H1 (cell line): ENCODE data around the gene SH2B3. TPM values are rescaled to one million over a fixed set of nuclear protein-coding genes. Genes with fewer than 3 reads are reported as not detected.
A peak's percentile ranks its signal among the peaks of the same experiment; 100 is the strongest.

Experiments used
- CTCF ChIA-PET: fragments of 300-600 bp; sonication (Branson Sonifier 250); formaldehyde crosslinking; loops from one replicate; lab custom pipeline; 2021; ENCODE audit not compliant: partially characterized antibody; lab: Charles Lee
- POLR2A ChIA-PET: fragments of 300-600 bp; sonication (Branson Sonifier 250); formaldehyde crosslinking; loops from one replicate; lab custom pipeline; 2021; ENCODE audit warnings: inconsistent platforms; ENCODE audit not compliant: partially characterized antibody; lab: Charles Lee
- DNase-seq, 2 experiments: peaks; one replicate each; pipeline versions ENCODE4 v3.0.0 to v3.0.0-alpha.2; 2010 to 2022; ENCODE audit warnings: low spot score in 2 of 2, low read depth in 1 of 2, mixed read lengths in 1 of 2
- FAIRE-seq: peaks from 2 replicates; lab custom pipeline; 2011; peaks lifted over from hg19 to GRCh38; lab: Jason Lieb, UNC
- H2AFZ ChIP-seq: 2 replicates; pipeline ENCODE4 v1.8.1; 2012; ENCODE audit warnings: low read length, inconsistent platforms
- H2AK5ac ChIP-seq: 2 replicates; pipeline ENCODE4 v1.6.1; 2013; ENCODE audit warnings: low read depth, low read length
- H2BK120ac ChIP-seq: replicated peaks from 2 replicates; pipeline ENCODE3; 2013; ENCODE audit warnings: low read depth, low read length, inconsistent platforms
- H2BK12ac ChIP-seq: 2 replicates; pipeline ENCODE4 v1.6.1; 2013; ENCODE audit warnings: low read depth, low read length
- H2BK15ac ChIP-seq: 2 replicates; pipeline ENCODE4 v1.6.1; 2013; ENCODE audit warnings: low read length
- H2BK20ac ChIP-seq: 2 replicates; pipeline ENCODE4 v1.6.1; 2013; ENCODE audit warnings: low read length
- H2BK5ac ChIP-seq: 2 replicates; pipeline ENCODE4 v1.6.1; 2013; ENCODE audit warnings: low read depth, low read length
- H3K14ac ChIP-seq: 2 replicates; pipeline ENCODE4 v1.6.1; 2013; ENCODE audit warnings: inconsistent platforms; ENCODE audit not compliant: insufficient read length
- H3K18ac ChIP-seq: 2 replicates; pipeline ENCODE4 v1.6.1; 2013; ENCODE audit warnings: low read length; ENCODE audit errors: extremely low read depth
- H3K23ac ChIP-seq: 2 replicates; pipeline ENCODE4 v1.6.1; 2013; ENCODE audit warnings: inconsistent platforms; ENCODE audit not compliant: insufficient read length
- H3K23me2 ChIP-seq: 2 replicates; pipeline ENCODE4 v1.6.1; 2013; ENCODE audit warnings: low read depth, low read length
- H3K27ac ChIP-seq: 2 replicates; pipeline ENCODE4 v1.6.1; 2011; ENCODE audit warnings: low read depth, low read length, inconsistent platforms
- H3K27me3 ChIP-seq, 4 experiments: replicated peaks in 1 of 4; 1 replicate in 1 of 4; 2 replicates in 3 of 4; pipeline versions ENCODE4 v1.6.1 to v1.8.1; 2011 to 2013; ENCODE audit warnings: low read length in 3 of 4, mild to moderate bottlenecking in 3 of 4, inconsistent platforms in 2 of 4, mixed read lengths in 2 of 4, moderate library complexity in 1 of 4; ENCODE audit not compliant: control insufficient read depth in 3 of 4, insufficient read depth in 3 of 4; ENCODE audit errors: extremely low read depth in 1 of 4
- H3K36me3 ChIP-seq, 4 experiments: 2 replicates each; pipeline versions ENCODE4 v1.6.1 to v1.8.1; 2011 to 2013; ENCODE audit warnings: mild to moderate bottlenecking in 4 of 4, low read length in 3 of 4, moderate library complexity in 2 of 4, control low read depth in 1 of 4, inconsistent platforms in 1 of 4; ENCODE audit not compliant: insufficient read depth in 4 of 4, control insufficient read depth in 2 of 4
- H3K4ac ChIP-seq: replicated peaks from 2 replicates; pipeline ENCODE3; 2013; ENCODE audit warnings: low read length, low read depth, mixed read lengths, inconsistent platforms; ENCODE audit not compliant: insufficient read length
- H3K4me1 ChIP-seq, 4 experiments: replicated peaks in 1 of 4; 1 replicate in 1 of 4; 2 replicates in 3 of 4; pipeline versions ENCODE4 v1.6.1 to v1.8.1; 2011 to 2013; ENCODE audit warnings: low read length in 3 of 4, inconsistent platforms in 2 of 4, mixed read lengths in 1 of 4; ENCODE audit not compliant: insufficient read depth in 4 of 4, control insufficient read depth in 3 of 4
- H3K4me2 ChIP-seq, 2 experiments: 2 replicates each; pipeline versions ENCODE4 v1.6.1 to v1.8.1; 2011 to 2013; ENCODE audit warnings: low read depth in 2 of 2, low read length in 2 of 2, control low read depth in 1 of 2, inconsistent platforms in 1 of 2, mild to moderate bottlenecking in 1 of 2; ENCODE audit not compliant: insufficient read depth in 1 of 2
- H3K4me3 ChIP-seq, 4 experiments: fragments of 200-600, 300-600 bp in 1 of 4; sonication (generic), shearing (Covaris generic), sonication (Bioruptor Twin) in 1 of 4; 2 replicates each; pipeline versions ENCODE4 v1.5.1 to v1.8.1; 2011 to 2016; ENCODE audit warnings: low read length in 4 of 4, low read depth in 3 of 4, control low read depth in 2 of 4, inconsistent platforms in 2 of 4, mild to moderate bottlenecking in 2 of 4, mixed read lengths in 1 of 4, moderate library complexity in 1 of 4; ENCODE audit not compliant: insufficient read depth in 2 of 4; ENCODE audit errors: extremely low read depth in 1 of 4
- H3K56ac ChIP-seq: replicated peaks from 2 replicates; pipeline ENCODE3; 2013; ENCODE audit warnings: low read depth, mild to moderate bottlenecking, mixed read lengths, low read length, inconsistent platforms; ENCODE audit not compliant: insufficient read length
- H3K79me1 ChIP-seq: 2 replicates; pipeline ENCODE4 v1.6.1; 2013; ENCODE audit warnings: low read depth, low read length, control low read depth
- H3K79me2 ChIP-seq, 2 experiments: 2 replicates each; pipeline versions ENCODE4 v1.6.1 to v1.8.1; 2012 to 2013; ENCODE audit warnings: low read length in 2 of 2, mild to moderate bottlenecking in 2 of 2, inconsistent platforms in 1 of 2; ENCODE audit not compliant: insufficient read depth in 2 of 2, control insufficient read depth in 1 of 2
- H3K9ac ChIP-seq, 4 experiments: replicated peaks in 1 of 4; 1 replicate in 1 of 4; 2 replicates in 3 of 4; pipeline versions ENCODE4 v1.6.1 to v1.8.1; 2011 to 2013; ENCODE audit warnings: low read depth in 3 of 4, low read length in 3 of 4, control low read depth in 2 of 4, mild to moderate bottlenecking in 2 of 4, moderate library complexity in 2 of 4, inconsistent platforms in 1 of 4; ENCODE audit errors: extremely low read depth in 1 of 4
- H3K9me3 ChIP-seq, 2 experiments: 2 replicates each; pipeline versions ENCODE4 v1.6.1 to v1.8.1; 2012 to 2013; ENCODE audit warnings: mild to moderate bottlenecking in 2 of 2, moderate library complexity in 2 of 2, control low read depth in 1 of 2, inconsistent platforms in 1 of 2, low read depth in 1 of 2, low read length in 1 of 2, mixed read lengths in 1 of 2; ENCODE audit not compliant: insufficient read depth in 2 of 2
- H4K20me1 ChIP-seq, 2 experiments: replicated peaks in 1 of 2; 2 replicates each; pipeline versions ENCODE3 to v1.8.1; 2011 to 2013; ENCODE audit warnings: inconsistent platforms in 2 of 2, low read length in 2 of 2, mild to moderate bottlenecking in 1 of 2; ENCODE audit not compliant: insufficient read depth in 2 of 2, control insufficient read depth in 1 of 2
- H4K5ac ChIP-seq: 2 replicates; pipeline ENCODE4 v1.6.1; 2013; ENCODE audit warnings: low read length, low read depth, mixed read lengths, inconsistent platforms; ENCODE audit not compliant: insufficient read length
- H4K8ac ChIP-seq: 2 replicates; pipeline ENCODE4 v1.8.0; 2013; ENCODE audit warnings: mild to moderate bottlenecking, moderate library complexity, low read length, inconsistent platforms; ENCODE audit not compliant: insufficient read depth; ENCODE audit errors: extremely low read depth
- H4K91ac ChIP-seq: replicated peaks from 2 replicates; pipeline ENCODE3; 2013; ENCODE audit warnings: low read length, mixed read lengths, inconsistent platforms; ENCODE audit not compliant: insufficient read length
- ASH2L ChIP-seq: fragments of 200-600, 300-600 bp; sonication (generic); IDR thresholded peaks from one replicate; pipeline ENCODE4 v1.7.1; 2017; ENCODE audit warnings: low read length
- CBX5 ChIP-seq: fragments of 300-800, 300-1000 bp; sonication (generic); IDR thresholded peaks from 2 replicates; pipeline ENCODE4 v1.7.1; 2016; ENCODE audit warnings: antibody characterized with exemption, low read length, low read depth
- EZH2 ChIP-seq: fragments of 200-600 bp; sonication (generic); IDR thresholded peaks from 2 replicates; pipeline ENCODE4 v1.7.1; 2012; ENCODE audit warnings: low read depth, mild to moderate bottlenecking, moderate library complexity, low read length, inconsistent platforms; ENCODE audit not compliant: severe bottlenecking
- KDM4A ChIP-seq: IDR thresholded peaks from one replicate; pipeline ENCODE4 v1.7.1; 2012; ENCODE audit warnings: low read depth, mild to moderate bottlenecking, moderate library complexity, low read length, inconsistent platforms; ENCODE audit not compliant: severe bottlenecking
- MAFK ChIP-seq: IDR thresholded peaks from 2 replicates; pipeline ENCODE4 v1.6.1; 2012; ENCODE audit warnings: low read depth, mild to moderate bottlenecking, improper control_type of control experiment, low read length
- POU5F1 ChIP-seq: IDR thresholded peaks from 2 replicates; pipeline ENCODE4 v1.6.1; 2011; ENCODE audit warnings: low read depth, mild to moderate bottlenecking, low read length, moderate library complexity
- RBBP5 ChIP-seq: IDR thresholded peaks from 2 replicates; pipeline ENCODE4 v1.7.1; 2012; ENCODE audit warnings: low read depth, mild to moderate bottlenecking, inconsistent platforms, low read length, moderate library complexity, borderline replicate concordance
- TAF1 ChIP-seq: IDR thresholded peaks from 2 replicates; pipeline ENCODE4 v1.6.1; 2011; ENCODE audit warnings: mild to moderate bottlenecking, low read depth, low read length
- WGBS, 2 experiments: shearing (Covaris generic) in 1 of 2; methylation state at CpG; one replicate each; pipeline versions ENCODE4 v1.1.6 to v1.1.7; 2013 to 2015; ENCODE audit warnings: low lambda C conversion rate in 2 of 2, mixed read lengths in 2 of 2, inconsistent platforms in 1 of 2, low coverage in 1 of 2, missing lambda C conversion rate in 1 of 2; ENCODE audit not compliant: insufficient replicate concordance in 2 of 2, insufficient coverage in 1 of 2, insufficient read length in 1 of 2; ENCODE audit errors: extremely low coverage in 1 of 2, missing lambda C conversion rate in 1 of 2; 5-methylcytosine and 5-hydroxymethylcytosine counted together
- polyA plus RNA-seq, 7 experiments: library from polyadenylated mRNA; depleted of rRNA in 3 of 7; stranded (reverse) in 5 of 7; unstranded in 2 of 7; fragments of >200 nt in 5 of 7; fragments of 200-250 nt in 2 of 7; gene quantifications; 1 replicate in 5 of 7; 2 replicates in 1 of 7; 4 replicates in 1 of 7; pipeline versions ENCODE4 v1.2.1 to v1.2.3, GENCODE V29; 2011 to 2013; ENCODE audit warnings: missing spikeins in 2 of 7, mixed read lengths in 2 of 7
- total RNA-seq: library from RNA; stranded (reverse); fragmentation: NEBNext Ultra II Directional; extraction: Animal tissue kit (Norgen Biotek cat#: 25700); gene quantifications from 2 replicates; pipeline ENCODE4 v1.2.1, GENCODE V29; 2021
- TF ChIP-seq, protein P1 (sequence below): IDR thresholded peaks from 2 replicates; pipeline ENCODE4 v1.6.1; 2012; ENCODE audit warnings: low read length, inconsistent platforms

The SH2B3 gene
- total and polyA plus RNA-seq, 2 of the 8 experiments (the other 6 are each of a cell fraction or from before 2014, with no cell fraction given): 20.8 to 34.1 TPM

- no peak overlapping the region for H3K56ac ChIP-seq
- H2AK5ac ChIP-seq: no peak overlapping the region
- peaks cover 31 to 61% (median 45%) of the 10 kb centered on the region in 4 experiments for H3K4me1 ChIP-seq
- 48% methylated on average over 15 of the region's 15 CpGs; no CpG with 5 or more reads in 1 of the 2 experiments for WGBS, 2 experiments
- no peak overlapping the region for H3K23ac ChIP-seq
- DNase-seq (no peak), FAIRE-seq (no peak)
- peaks cover 0 to 2% (median 0%) of the 10 kb centered on the region in 4 experiments; a peak in 1 of 8 replicates for H3K36me3 ChIP-seq
- H3K14ac ChIP-seq: no peak overlapping the region
- no peaks in the 10 kb centered on the region for H3K27me3 ChIP-seq
- peak overlapping the region; percentile 2 for H3K4ac ChIP-seq
- H3K4me3 ChIP-seq: no peak overlapping the region
- H4K91ac ChIP-seq: no peak overlapping the region
- 0 out of 2 replicates have a peak overlapping the region, but pooled peaks have one; percentile 61 for H2BK20ac ChIP-seq
- H2BK120ac ChIP-seq: no peak overlapping the region
- peak overlapping the region; percentile 94; the same call in 1 of the 2 replicates for H2BK5ac ChIP-seq
- peak overlapping the region; percentile 19; the same call in 1 of the 2 replicates for H2BK15ac ChIP-seq
- H3K79me1 ChIP-seq: peaks cover 18% of the 10 kb centered on the region; the same call in 1 of the 2 replicates
- H3K27ac ChIP-seq: peak overlapping the region; percentile 63; the same call in 1 of the 2 replicates
- H3K4me2 ChIP-seq: peak overlapping the region; percentile 40 to 54
- H3K18ac ChIP-seq: peak overlapping the region; percentile 71
- no peak overlapping the region for H3K9ac ChIP-seq
- peaks cover 21 to 33% of the 10 kb centered on the region in 2 experiments for H4K20me1 ChIP-seq
- H3K23me2 ChIP-seq: peaks cover under 1% of the 10 kb centered on the region; the same call in 1 of the 2 replicates
- H3K9me3 ChIP-seq: no peaks in the 10 kb centered on the region
- no peak overlapping the region for H2AFZ ChIP-seq
- CTCF ChIA-PET: interaction anchor here (0.6 to 22.8 kb wide), 9 partner anchors 9 to 229 kb away, joined by 3 to 838 read pairs (median 9); no protein-coding TSS in a partner anchor
- H4K5ac ChIP-seq: peak overlapping the region; percentile 3
- H4K8ac ChIP-seq: peak overlapping the region; percentile 79
- peaks cover 36 to 91% of the 10 kb centered on the region in 2 experiments for H3K79me2 ChIP-seq
- POLR2A ChIA-PET: interaction anchor here (0.8 to 4.3 kb wide), 15 partner anchors 8 to 865 kb away, joined by 3 to 29 read pairs (median 5); partner anchors contain the start of genes ACAD10, BRAP and PHETA1
- H2BK12ac ChIP-seq: peak overlapping the region; percentile 77
- no peak for TF ChIP-seq POU5F1
- TF ChIP-seq TAF1: 0 out of 2 replicates have a peak, but pooled peaks have one; percentile 47
- no peak for TF ChIP-seq RBBP5
- no peak for TF ChIP-seq CBX5
- TF ChIP-seq EZH2: no peak
- no peak for TF ChIP-seq ASH2L
- no peak for TF ChIP-seq KDM4A
- TF ChIP-seq, protein P1, sequence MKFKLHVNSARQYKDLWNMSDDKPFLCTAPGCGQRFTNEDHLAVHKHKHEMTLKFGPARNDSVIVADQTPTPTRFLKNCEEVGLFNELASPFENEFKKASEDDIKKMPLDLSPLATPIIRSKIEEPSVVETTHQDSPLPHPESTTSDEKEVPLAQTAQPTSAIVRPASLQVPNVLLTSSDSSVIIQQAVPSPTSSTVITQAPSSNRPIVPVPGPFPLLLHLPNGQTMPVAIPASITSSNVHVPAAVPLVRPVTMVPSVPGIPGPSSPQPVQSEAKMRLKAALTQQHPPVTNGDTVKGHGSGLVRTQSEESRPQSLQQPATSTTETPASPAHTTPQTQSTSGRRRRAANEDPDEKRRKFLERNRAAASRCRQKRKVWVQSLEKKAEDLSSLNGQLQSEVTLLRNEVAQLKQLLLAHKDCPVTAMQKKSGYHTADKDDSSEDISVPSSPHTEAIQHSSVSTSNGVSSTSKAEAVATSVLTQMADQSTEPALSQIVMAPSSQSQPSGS: no peak
- TF ChIP-seq MAFK: no peak
These were observed 6.5 kb downstream of the SH2B3 start for GRCh38 chr12:111412007-111412829.
